NCI-H146 treated with DMSO at 0.1 percent for 48 hours (cell line): ENCODE data around the gene WDFY2.

Experiments used
- DNase-seq: peaks from one replicate; lab custom pipeline; 2025; ENCODE audit not compliant: unreplicated experiment; lab: John Stamatoyannopoulos, UW

Gene WDFY2

GRCh38 chr13:51811920-51812451 lies 227.7 kb downstream of the WDFY2 start:
- no peak for DNase-seq

- DNase-seq: no peak
Observed at GRCh38 chr13:51814071-51814470, 229.8 kb downstream of the WDFY2 start.

- DNase-seq: peak; percentile 46
Observed at GRCh38 chr13:51814825-51815650, 230.8 kb downstream of the WDFY2 start.

DNA sequence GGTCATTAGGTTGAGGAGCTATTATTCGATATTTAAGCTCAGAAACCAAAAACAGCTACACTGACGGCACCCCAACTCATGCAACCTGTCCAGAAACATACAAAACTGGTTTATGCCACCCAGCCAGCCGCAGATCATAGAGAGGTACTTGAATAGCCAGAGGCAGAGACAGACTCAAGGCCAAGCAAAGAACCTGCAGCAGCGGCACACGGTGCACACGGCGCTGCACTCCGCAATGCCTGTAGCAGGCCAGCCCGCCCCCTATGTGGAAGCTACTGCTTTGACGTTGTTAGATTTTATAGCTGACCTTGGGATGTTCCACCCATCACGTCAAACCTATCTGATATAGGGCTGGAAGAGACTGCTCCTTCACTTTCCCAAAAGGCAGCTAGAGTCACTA lies 231.6 kb downstream of the WDFY2 start:
- no peak for DNase-seq

- DNase-seq: peak; percentile 65
Observed at GRCh38 chr13:51816604-51817249, 232.5 kb downstream of the WDFY2 start.
